ENCODE data around the gene ZIC1. TPM values are rescaled to one million over a fixed set of nuclear protein-coding genes. Genes with fewer than 3 reads are reported as not detected.

Gene ZIC1
- total and polyA plus RNA-seq, 2 donors (not counting 1 experiment from before 2014, with no cell fraction given), result not detected

DNA sequence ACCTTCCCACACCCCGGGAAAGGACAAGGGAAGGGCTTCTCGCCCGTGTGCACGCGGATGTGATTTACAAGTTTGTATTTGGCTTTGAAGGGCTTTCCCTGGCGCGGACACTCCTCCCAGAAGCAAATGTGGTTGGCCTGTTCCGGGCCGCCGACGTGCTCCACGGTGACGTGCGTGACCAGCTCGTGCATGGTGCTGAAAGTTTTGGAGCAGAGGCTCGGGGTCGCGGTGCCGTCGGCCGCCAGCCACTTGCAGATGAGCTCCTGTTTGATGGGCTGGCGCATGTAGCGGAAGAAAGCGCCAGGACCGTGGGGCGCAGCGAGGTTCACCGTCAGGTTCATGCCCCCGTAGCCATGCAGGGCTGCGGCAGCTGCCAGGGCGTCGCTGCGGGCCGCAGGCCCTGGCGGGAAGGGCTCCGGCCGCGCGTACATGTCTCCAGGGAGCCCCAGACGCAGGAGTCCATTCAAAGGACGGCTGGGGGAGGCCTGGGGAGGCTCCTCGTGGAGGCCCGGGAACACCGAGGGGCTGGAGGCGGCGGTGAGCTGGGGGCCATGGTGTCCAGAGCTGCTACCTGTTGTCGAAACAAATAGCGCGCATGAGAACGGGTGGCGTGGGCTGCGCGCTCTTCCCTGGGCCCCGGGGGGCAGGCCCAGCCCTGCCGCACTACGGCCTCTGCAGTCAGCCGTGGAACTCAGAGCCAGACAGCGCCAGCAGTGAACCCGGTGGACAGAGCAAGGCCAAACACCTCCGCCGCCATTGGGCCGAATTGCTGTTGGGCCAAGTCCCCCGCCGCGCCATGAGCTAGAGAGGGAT, 13.1 kb upstream of the ZIC1 start:
- Histone ChIP-seq H3K27ac (ENCODE audit: low read length in 2 of 2) (no peak overlapping the region), H4K20me1 (ENCODE audit: control insufficient read depth, insufficient read depth, low read length, poor library complexity, severe bottlenecking) (no peaks in the 10 kb centered on the region), H3K4me3 (ENCODE audit: control extremely low read depth in 1 of 5, extremely low read depth in 1 of 5, insufficient read depth in 1 of 5, low read depth in 2 of 5, low read length in 4 of 5) (no peak overlapping the region), H3K4me1 (ENCODE audit: control insufficient read depth in 2 of 2, insufficient read depth in 2 of 2, low read length in 2 of 2) (no peaks in the 10 kb centered on the region), H2AFZ (ENCODE audit: insufficient read depth, low read depth, low read length, poor library complexity, severe bottlenecking) (no peak overlapping the region), H3K27me3 (replicated peaks in 1 of 4; ENCODE audit: control extremely low read depth in 1 of 4, control insufficient read depth in 3 of 4, insufficient read depth in 4 of 4, low read length in 3 of 4) (peaks cover 0 to 78% (median 38%) of the 10 kb centered on the region in 4 experiments), H3K9ac (ENCODE audit: low read length) (no peak overlapping the region), H3K9me3 (ENCODE audit: control extremely low read depth in 1 of 3, control insufficient read depth in 2 of 3, insufficient read depth in 1 of 3, low read length in 2 of 3) (peaks cover 0 to 60% (median 1%) of the 10 kb centered on the region in 3 donors), H3K4me2 (replicated peaks; ENCODE audit: low read depth, low read length, poor library complexity, severe bottlenecking) (no peak overlapping the region), H3K36me3 (replicated peaks in 1 of 2; ENCODE audit: control extremely low read depth in 1 of 2, control insufficient read depth in 1 of 2, extremely low read depth in 1 of 2, insufficient read depth in 2 of 2, low read length in 1 of 2) (no peaks in the 10 kb centered on the region), H3K79me2 (ENCODE audit: control insufficient read depth, insufficient read depth, low read length) (no peaks in the 10 kb centered on the region)
- Mint-ChIP-seq H3K4me1 (peaks cover 1% of the 10 kb centered on the region), H3K4me3 (no peak overlapping the region), H3K27ac (no peak overlapping the region), H3K27me3 (peaks cover 59% of the 10 kb centered on the region), H3K9me3 (ENCODE audit: insufficient read depth) (no peaks in the 10 kb centered on the region)
- TF ChIP-seq, protein P1, sequence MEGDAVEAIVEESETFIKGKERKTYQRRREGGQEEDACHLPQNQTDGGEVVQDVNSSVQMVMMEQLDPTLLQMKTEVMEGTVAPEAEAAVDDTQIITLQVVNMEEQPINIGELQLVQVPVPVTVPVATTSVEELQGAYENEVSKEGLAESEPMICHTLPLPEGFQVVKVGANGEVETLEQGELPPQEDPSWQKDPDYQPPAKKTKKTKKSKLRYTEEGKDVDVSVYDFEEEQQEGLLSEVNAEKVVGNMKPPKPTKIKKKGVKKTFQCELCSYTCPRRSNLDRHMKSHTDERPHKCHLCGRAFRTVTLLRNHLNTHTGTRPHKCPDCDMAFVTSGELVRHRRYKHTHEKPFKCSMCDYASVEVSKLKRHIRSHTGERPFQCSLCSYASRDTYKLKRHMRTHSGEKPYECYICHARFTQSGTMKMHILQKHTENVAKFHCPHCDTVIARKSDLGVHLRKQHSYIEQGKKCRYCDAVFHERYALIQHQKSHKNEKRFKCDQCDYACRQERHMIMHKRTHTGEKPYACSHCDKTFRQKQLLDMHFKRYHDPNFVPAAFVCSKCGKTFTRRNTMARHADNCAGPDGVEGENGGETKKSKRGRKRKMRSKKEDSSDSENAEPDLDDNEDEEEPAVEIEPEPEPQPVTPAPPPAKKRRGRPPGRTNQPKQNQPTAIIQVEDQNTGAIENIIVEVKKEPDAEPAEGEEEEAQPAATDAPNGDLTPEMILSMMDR (IDR thresholded peaks at IDR 0.05), result no peak
- TF ChIP-seq EZH2 (IDR thresholded peaks at IDR 0.05; ENCODE audit: borderline replicate concordance, insufficient read depth, low read depth, low read length, poor library complexity, severe bottlenecking), result no peak
- DNase-seq, result no peak
- ATAC-seq (ENCODE audit: low read depth), result no peak
- WGBS (ENCODE audit: insufficient coverage), result 18% methylated on average over 65 of the region's 65 CpGs
- intact Hi-C loops (cut with micrococcal nuclease), result no loop called here
- ChIA-PET POLR2A (no interaction called here), CTCF (no interaction called here)

DNA sequence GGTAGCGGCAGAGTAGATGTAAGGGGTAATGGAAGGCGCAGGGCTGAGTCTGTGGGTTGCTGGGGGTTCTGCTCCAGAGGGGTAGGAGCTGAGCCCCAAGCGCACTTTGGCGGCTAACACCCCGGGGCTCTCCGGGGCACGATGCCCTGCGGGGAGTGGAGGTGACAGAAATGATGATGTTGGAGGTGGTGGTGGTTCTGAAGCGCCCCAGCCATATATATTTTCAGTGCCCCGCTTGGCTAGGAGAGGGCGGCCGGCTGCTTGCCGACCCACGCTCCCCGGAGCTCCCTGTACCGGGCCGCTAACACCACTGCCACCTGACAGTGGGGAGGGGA, 12.5 kb upstream of the ZIC1 start:
- no peaks in the 10 kb centered on the region for H3K4me1 ChIP-seq (ENCODE audit: control insufficient read depth in 2 of 2, insufficient read depth in 2 of 2, low read length in 2 of 2)
- H3K9ac ChIP-seq (ENCODE audit: low read length), result no peak overlapping the region
- no peaks in the 10 kb centered on the region for H3K36me3 ChIP-seq (replicated peaks in 1 of 2; ENCODE audit: control extremely low read depth in 1 of 2, control insufficient read depth in 1 of 2, extremely low read depth in 1 of 2, insufficient read depth in 2 of 2, low read length in 1 of 2)
- no peak overlapping the region for H2AFZ ChIP-seq (ENCODE audit: insufficient read depth, low read depth, low read length, poor library complexity, severe bottlenecking)
- H3K4me2 ChIP-seq (replicated peaks; ENCODE audit: low read depth, low read length, poor library complexity, severe bottlenecking), result no peak overlapping the region
- peaks cover 0 to 74% (median 38%) of the 10 kb centered on the region in 4 experiments for H3K27me3 ChIP-seq (replicated peaks in 1 of 4; ENCODE audit: control extremely low read depth in 1 of 4, control insufficient read depth in 3 of 4, insufficient read depth in 4 of 4, low read length in 3 of 4)
- intact Hi-C loops (cut with micrococcal nuclease), result no loop called here
- no peak overlapping the region for H3K4me3 ChIP-seq (ENCODE audit: control extremely low read depth in 1 of 5, extremely low read depth in 1 of 5, insufficient read depth in 1 of 5, low read depth in 2 of 5, low read length in 4 of 5)
- peaks cover 1% of the 10 kb centered on the region for H3K4me1 Mint-ChIP-seq
- H3K27me3 Mint-ChIP-seq, result peaks cover 57% of the 10 kb centered on the region
- H3K9me3 Mint-ChIP-seq (ENCODE audit: insufficient read depth), result no peaks in the 10 kb centered on the region
- peaks cover 0 to 56% (median 1%) of the 10 kb centered on the region in 3 donors for H3K9me3 ChIP-seq (ENCODE audit: control extremely low read depth in 1 of 3, control insufficient read depth in 2 of 3, insufficient read depth in 1 of 3, low read length in 2 of 3)
- ChIA-PET CTCF (no interaction called here), POLR2A (no interaction called here)
- no peaks in the 10 kb centered on the region for H3K79me2 ChIP-seq (ENCODE audit: control insufficient read depth, insufficient read depth, low read length)
- TF ChIP-seq, protein P1 (IDR thresholded peaks at IDR 0.05), result no peak
- TF ChIP-seq EZH2 (IDR thresholded peaks at IDR 0.05; ENCODE audit: borderline replicate concordance, insufficient read depth, low read depth, low read length, poor library complexity, severe bottlenecking), result no peak
- no peak overlapping the region for H3K27ac ChIP-seq (ENCODE audit: low read length in 2 of 2)
- H3K4me3 Mint-ChIP-seq, result no peak overlapping the region
- no peak overlapping the region for H3K27ac Mint-ChIP-seq
- ATAC-seq (ENCODE audit: low read depth) (no peak), DNase-seq (no peak)
- H4K20me1 ChIP-seq (ENCODE audit: control insufficient read depth, insufficient read depth, low read length, poor library complexity, severe bottlenecking), result no peaks in the 10 kb centered on the region
- 21% methylated on average over 7 of the region's 17 CpGs for WGBS (ENCODE audit: insufficient coverage)

All from B cell (primary cell).